HG03025 (cell line): ENCODE data around the gene NRP1.
"Not testable (repeated sequence)": the region's sequence is repeated elsewhere in the genome, so short reads cannot be mapped to it uniquely, and the experiment has no call there.

Experiments
- ATAC-seq: cut with Tn5 transposase; IDR thresholded peaks from one replicate; pipeline ENCODE4 v1.9.1; 2021; ENCODE audit warnings: mild to moderate bottlenecking, moderate library complexity; ENCODE audit not compliant: unreplicated experiment, low FRiP score

Gene NRP1

GRCh38 chr10:33223326-33224000 is 111.0 kb downstream of the NRP1 start:
- ATAC-seq: no peak

DNA sequence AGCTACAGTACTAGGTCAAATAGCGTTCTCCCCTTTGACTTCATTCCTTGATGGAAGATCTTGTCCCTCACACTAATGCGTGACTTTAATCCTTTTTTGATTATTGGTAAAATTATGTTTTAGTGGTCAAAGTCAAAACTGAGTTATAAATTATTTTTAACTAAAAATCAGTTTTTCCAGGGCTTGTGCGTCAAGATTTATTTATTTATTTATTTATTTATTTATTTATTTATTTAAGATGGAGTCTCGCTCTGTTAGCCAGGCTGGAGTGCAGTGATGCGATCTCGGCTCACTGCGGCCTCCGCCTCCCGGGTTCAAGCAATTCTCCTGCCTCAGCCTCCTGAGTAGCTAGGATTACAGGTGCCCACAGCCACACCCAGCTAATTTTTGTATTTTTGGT is 112.2 kb downstream of the NRP1 start:
- not testable (repeated sequence) for ATAC-seq

- ATAC-seq: no peak
Measured at GRCh38 chr10:33217854-33218253, 116.6 kb downstream of the NRP1 start.

- ATAC-seq: no peak
Measured at GRCh38 chr10:33216661-33217427, 117.6 kb downstream of the NRP1 start.

DNA sequence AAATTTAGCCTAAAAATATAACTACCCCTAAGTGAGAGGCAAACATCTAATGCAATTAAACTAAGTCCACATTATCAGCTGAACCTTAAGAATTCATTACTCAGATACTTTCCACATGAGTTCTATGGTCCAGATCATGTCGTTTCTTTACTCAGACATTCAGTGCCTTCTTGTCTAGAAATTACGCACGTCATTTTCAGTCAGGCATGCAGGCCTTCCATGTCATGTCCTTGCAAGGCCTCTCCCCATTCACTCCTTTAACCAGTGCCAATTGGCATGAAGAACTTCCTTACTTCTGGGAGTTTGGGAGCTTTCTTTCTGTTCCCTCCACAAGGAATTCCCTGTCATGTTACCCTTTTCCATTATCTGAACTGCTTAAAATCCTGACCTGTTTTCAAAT is 118.8 kb downstream of the NRP1 start:
- ATAC-seq: no peak

GRCh38 chr10:33215154-33215553 is 119.3 kb downstream of the NRP1 start:
- ATAC-seq: no peak

- ATAC-seq: no peak
Measured at GRCh38 chr10:33214174-33214573, 120.3 kb downstream of the NRP1 start.

GRCh38 chr10:33212061-33212748 is 122.3 kb downstream of the NRP1 start:
- no peak for ATAC-seq

DNA sequence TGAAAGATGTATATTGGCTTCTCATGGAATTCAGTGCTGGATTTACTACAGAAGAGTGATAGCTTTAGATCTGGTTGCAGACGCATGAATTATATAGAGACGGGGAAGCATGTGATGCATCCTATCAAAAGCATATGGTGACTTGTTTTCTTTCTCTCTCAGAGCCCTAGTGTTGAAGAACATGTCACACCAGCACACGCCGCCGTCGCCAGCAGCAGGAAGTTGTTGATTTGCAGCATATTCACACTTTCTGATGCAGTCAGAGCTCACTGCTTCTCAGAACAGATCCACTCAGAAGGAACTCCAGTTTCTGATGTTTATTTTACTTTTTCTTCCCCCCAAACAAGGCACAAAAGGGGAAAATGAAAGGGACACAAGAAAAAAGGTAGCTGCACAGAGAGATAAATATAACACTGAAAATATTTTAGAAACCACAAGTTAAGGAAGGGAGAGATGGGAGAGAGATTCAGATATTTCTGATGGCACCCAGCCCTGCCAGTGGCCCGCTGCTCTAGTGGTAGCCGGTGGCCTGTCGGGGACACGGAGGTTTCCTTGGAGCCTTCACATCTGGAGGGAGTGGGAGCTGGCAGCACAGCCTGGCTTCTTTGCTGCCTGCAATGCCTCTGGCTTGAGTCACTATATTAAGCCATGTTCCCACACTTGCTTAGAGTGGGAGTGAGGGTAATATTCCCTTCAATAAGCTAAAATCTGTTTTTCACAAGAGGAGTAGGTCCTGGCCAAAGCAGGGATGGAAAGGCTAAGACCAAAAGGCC is 123.2 kb downstream of the NRP1 start:
- ATAC-seq: no peak

- no peak for ATAC-seq
Measured at GRCh38 chr10:33209802-33210201, 124.7 kb downstream of the NRP1 start.

- ATAC-seq: no peak
Measured at GRCh38 chr10:33208166-33208565, 126.3 kb downstream of the NRP1 start.

DNA sequence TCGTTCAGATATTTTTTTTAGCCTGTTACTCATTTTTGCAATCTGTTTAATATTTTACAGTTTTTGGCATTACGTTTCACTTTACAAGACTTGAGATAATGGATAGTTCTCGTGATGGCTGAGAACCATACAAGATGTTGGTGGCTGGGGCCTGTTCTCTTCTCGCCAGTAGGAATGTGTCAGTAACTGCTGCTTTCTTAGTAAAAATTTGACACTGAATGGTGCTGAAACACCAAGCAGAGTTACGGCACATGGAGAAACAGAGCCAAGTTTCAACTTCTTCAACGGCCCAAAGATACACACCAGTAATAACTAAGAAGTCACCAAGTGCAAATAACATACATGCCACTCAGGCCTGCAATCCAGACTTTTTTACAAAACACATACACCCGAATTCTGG is 130.4 kb downstream of the NRP1 start:
- no peak for ATAC-seq

GRCh38 chr10:33201971-33202370 is 132.5 kb downstream of the NRP1 start:
- no peak for ATAC-seq

- no peak for ATAC-seq
Measured at GRCh38 chr10:33201056-33201780, 133.2 kb downstream of the NRP1 start.

DNA sequence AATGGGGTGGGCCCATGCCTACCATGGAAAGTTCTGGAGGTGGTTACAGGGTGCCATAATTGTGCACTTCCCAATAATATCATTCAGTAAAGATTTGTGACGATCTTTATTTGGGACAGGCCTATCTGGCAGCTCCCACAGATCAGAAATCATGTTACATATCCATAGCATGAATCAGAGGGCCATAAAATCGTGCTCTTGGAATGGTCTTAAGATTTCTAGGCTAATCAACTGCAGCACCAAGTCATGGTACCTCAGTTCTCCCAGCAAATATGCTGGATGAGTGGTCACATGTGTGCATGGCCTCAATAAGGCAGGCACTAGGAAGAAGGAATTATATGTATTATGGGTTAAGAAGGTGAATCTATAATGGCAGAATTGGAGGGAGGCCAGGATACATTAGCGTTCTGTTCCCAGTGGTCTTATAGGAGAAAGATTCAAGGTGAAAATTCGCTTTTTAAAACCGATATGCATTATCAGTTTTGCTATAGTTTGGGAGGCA is 134.7 kb downstream of the NRP1 start:
- ATAC-seq: no peak

GRCh38 chr10:33198610-33199009 is 135.9 kb downstream of the NRP1 start:
- ATAC-seq: no peak

DNA sequence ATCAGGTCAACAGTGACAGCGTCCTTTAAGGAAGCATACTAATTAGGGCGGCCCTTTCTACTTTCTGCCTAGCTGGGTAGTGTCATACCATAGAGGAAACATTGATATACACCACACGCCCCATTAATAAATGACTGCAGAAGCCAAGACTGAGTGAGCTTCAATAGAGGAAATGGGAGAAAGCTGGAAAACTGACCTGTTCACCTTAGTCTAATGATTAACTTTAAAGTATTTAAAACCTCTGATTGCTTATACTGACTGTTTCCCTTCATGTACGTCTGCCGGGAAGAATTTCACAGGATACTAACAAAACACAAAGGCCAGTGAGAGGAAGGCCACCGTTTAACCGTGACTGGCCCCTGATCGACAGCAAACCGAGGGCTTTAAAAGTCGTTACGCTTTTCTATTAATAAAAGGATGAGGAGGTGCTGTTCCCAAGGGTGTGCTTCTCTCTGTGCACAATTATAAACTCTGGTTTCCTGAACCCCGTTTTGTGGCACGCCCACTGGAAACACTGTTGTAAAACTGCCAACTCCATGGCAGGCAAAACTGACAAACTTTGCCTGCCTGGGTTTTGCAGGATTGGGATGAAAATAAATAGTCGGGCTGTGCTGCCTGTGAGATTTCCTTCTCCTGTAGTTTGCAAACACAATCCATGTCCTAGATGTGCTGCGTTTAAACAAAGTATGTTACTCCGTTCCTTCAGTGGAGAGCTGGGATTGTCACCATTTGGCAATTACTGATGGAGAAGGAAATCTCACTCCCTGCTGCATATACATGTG is 137.6 kb downstream of the NRP1 start:
- ATAC-seq: no peak

DNA sequence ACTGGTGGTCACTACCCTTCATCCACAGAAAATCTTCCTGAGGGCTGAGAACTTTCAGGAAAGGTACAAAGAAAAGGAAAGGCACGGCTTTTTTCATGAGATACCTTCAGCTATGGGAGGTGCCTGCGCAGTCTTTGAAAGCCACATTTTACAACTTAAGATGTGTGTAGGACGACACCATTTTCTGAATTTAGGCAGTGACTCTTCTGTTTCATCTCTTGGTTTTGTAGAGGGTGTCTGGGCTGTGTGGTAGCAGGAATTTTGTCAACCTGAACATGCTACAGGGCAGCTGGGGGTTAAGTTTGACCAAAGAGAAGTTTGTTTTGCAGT is 138.1 kb downstream of the NRP1 start:
- no peak for ATAC-seq

GRCh38 chr10:33195608-33196376 is 138.7 kb downstream of the NRP1 start:
- ATAC-seq: no peak
